Measurements from ENCODE around the gene HNRNPUL1.
A peak's percentile ranks its signal among the peaks of the same experiment; 100 is the strongest.

HNRNPUL1 gene

DNA sequence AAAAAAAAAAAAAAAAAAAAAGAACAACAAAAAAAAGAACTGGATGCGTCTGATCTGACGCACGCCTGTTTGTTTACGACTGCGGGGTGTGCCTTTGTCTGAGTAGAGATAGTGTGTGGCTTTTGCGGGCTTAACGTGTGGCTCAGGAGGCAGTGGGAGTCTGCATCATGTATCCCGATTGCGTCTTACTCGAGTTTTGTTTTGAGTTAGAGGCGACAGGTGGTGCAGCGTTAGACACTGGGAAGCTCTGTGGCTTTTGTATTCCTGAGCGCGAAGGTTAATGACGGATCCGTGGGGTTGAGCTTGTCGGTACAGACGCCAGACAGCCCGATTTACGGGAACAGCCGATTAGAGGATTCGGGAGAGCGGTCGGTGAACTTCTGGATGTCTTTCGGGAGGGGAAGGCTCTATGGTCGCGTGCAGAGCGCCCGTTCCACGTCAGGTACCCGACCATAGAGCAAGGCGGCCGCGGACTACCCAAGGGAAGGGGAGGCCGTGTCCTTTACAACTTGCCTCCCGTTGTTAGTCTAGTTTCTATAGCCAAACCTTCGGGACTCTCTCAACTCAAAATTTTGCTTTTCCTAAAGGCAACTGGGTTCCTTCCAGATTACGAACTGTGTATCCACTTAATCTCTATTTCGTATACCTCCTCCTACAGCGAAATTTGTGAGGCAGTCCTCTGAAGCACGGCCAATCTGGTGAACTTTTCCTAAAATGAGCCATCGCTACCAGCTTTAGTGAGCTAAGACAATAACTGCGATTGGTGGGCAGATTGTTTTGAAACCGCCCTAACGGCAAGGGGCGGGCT lies 926 bp upstream of the HNRNPUL1 start:
- peaks cover 32% of the 10 kb centered on the region for H3K36me3 Mint-ChIP-seq (ENCODE audit: low read depth)
- TF ChIP-seq, protein P1, sequence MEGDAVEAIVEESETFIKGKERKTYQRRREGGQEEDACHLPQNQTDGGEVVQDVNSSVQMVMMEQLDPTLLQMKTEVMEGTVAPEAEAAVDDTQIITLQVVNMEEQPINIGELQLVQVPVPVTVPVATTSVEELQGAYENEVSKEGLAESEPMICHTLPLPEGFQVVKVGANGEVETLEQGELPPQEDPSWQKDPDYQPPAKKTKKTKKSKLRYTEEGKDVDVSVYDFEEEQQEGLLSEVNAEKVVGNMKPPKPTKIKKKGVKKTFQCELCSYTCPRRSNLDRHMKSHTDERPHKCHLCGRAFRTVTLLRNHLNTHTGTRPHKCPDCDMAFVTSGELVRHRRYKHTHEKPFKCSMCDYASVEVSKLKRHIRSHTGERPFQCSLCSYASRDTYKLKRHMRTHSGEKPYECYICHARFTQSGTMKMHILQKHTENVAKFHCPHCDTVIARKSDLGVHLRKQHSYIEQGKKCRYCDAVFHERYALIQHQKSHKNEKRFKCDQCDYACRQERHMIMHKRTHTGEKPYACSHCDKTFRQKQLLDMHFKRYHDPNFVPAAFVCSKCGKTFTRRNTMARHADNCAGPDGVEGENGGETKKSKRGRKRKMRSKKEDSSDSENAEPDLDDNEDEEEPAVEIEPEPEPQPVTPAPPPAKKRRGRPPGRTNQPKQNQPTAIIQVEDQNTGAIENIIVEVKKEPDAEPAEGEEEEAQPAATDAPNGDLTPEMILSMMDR (IDR thresholded peaks at IDR 0.05) = no peak
- peak overlapping the region; percentile 100 for H3K4me3 Mint-ChIP-seq
- peak overlapping the region; percentile 100 for H3K27ac Mint-ChIP-seq
- peak; percentile 61 for DNase-seq
- H3K9me3 Mint-ChIP-seq = no peaks in the 10 kb centered on the region
- peaks cover 35% of the 10 kb centered on the region for H3K4me1 Mint-ChIP-seq
- H3K27me3 Mint-ChIP-seq (ENCODE audit: low read depth, poor library complexity) = peaks cover 6% of the 10 kb centered on the region

- peak; percentile 57 for DNase-seq
- TF ChIP-seq, protein P1 (IDR thresholded peaks at IDR 0.05) = no peak
- H3K4me1 Mint-ChIP-seq = peaks cover 35% of the 10 kb centered on the region
- peaks cover 25% of the 10 kb centered on the region for H3K36me3 Mint-ChIP-seq (ENCODE audit: low read depth)
- H3K27me3 Mint-ChIP-seq (ENCODE audit: low read depth, poor library complexity) = peaks cover 6% of the 10 kb centered on the region
- peak overlapping the region; percentile 100 for H3K4me3 Mint-ChIP-seq
- peak overlapping the region; percentile 100 for H3K27ac Mint-ChIP-seq
- no peaks in the 10 kb centered on the region for H3K9me3 Mint-ChIP-seq
Observed at GRCh38 chr19:41264581-41265394, 616 bp downstream of the HNRNPUL1 start.

DNA sequence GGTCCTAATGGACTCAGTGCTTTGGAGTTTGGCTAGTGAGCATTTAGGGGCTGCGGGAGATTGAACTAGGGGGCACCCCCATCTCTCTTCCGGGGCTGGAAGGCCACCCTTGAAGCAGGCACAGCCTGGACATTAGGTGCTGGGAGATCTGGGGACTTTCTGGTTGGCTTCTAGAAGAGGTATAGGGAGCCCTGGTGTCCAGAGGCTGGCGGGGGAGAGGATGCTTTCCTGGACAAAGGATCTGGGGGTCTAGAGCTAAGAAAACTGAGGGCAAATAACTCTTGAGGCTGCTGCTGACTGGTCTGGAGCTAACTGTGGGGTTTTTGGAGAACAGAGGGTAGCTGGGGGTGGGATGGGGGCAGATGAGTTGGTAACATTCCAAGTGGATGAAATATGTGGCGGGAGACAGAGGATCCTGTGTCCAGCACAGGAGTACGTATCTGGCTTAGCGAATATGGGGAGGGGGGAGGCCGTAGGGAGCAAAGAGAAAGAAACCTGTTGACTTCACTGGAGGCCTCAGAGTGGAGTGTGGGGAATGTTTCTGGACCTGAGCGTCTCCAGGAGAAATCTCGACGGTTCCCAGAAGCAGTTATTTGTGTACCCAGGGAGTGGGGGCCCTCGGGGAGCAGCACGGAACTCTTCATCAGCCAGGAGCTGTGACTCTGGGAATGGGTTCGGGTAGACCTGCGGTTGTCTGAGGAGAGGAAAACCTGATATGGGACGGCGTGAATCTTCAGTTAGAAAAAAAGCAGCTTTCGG lies 1.4 kb downstream of the HNRNPUL1 start:
- peak overlapping the region; percentile 100 for H3K4me3 Mint-ChIP-seq
- H3K27ac Mint-ChIP-seq = peak overlapping the region; percentile 99
- TF ChIP-seq, protein P1 (IDR thresholded peaks at IDR 0.05) = no peak
- H3K27me3 Mint-ChIP-seq (ENCODE audit: low read depth, poor library complexity) = peaks cover 6% of the 10 kb centered on the region
- no peaks in the 10 kb centered on the region for H3K9me3 Mint-ChIP-seq
- peak; percentile 25 for DNase-seq
- peaks cover 35% of the 10 kb centered on the region for H3K4me1 Mint-ChIP-seq
- peaks cover 21% of the 10 kb centered on the region for H3K36me3 Mint-ChIP-seq (ENCODE audit: low read depth)

GRCh38 chr19:41269055-41269454 lies 4.9 kb downstream of the HNRNPUL1 start:
- peaks cover 50% of the 10 kb centered on the region for H3K36me3 Mint-ChIP-seq (ENCODE audit: low read depth)
- no peak overlapping the region for H3K4me3 Mint-ChIP-seq

DNA sequence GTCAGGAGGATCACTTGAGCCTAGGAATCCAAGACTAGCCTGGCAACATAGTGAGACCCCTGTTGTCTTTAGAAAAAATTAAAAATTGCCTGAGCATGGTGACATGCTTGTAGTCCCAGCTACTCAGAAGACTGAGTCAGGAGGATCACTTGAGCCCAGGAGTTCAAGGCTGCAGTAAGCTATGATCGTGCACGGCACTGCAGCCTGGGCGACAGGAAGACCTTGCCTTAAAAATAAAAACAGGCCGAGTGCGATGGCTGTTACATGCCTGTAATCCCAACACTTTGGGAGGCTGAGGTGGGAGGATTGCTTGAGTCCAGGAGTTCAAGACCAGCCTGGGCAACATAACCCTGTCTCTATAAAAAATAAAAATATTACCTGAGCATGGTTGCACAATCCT lies 5.4 kb downstream of the HNRNPUL1 start:
- Mint-ChIP-seq H3K4me3 (no peak overlapping the region), H3K27me3 (ENCODE audit: low read depth, poor library complexity) (no peaks in the 10 kb centered on the region), H3K9me3 (no peaks in the 10 kb centered on the region), H3K27ac (no peak overlapping the region), H3K36me3 (ENCODE audit: low read depth) (peaks cover 55% of the 10 kb centered on the region), H3K4me1 (peaks cover 28% of the 10 kb centered on the region)
- no peak for DNase-seq
- TF ChIP-seq, protein P1 (IDR thresholded peaks at IDR 0.05) = no peak

More at GRCh38 chr19:41269055-41269454, 4.9 kb downstream of the HNRNPUL1 start:
- DNase-seq = no peak
- TF ChIP-seq, protein P1 (IDR thresholded peaks at IDR 0.05) = no peak
- Mint-ChIP-seq H3K27me3 (ENCODE audit: low read depth, poor library complexity) (no peaks in the 10 kb centered on the region), H3K27ac (no peak overlapping the region), H3K4me1 (peaks cover 28% of the 10 kb centered on the region), H3K9me3 (no peaks in the 10 kb centered on the region)

Measured in nephron progenitor cell (in vitro differentiated cells).